ENCODE data around the gene RANBP3.
A peak's percentile ranks its signal among the peaks of the same experiment; 100 is the strongest.
"Not testable (repeated sequence)": the region's sequence is repeated elsewhere in the genome, so short reads cannot be mapped to it uniquely, and the experiment has no call there.

RANBP3 gene

GRCh38 chr19:6006070-6006446 is 28.1 kb upstream of the RANBP3 start:
- DNase-seq (ENCODE audit: low spot score), result not testable (repeated sequence)

GRCh38 chr19:6005321-6006069 is 27.6 kb upstream of the RANBP3 start:
- DNase-seq (ENCODE audit: low spot score), result no peak

- no peak for DNase-seq (ENCODE audit: low spot score)
Measured at GRCh38 chr19:6003976-6004375, 26.0 kb upstream of the RANBP3 start.

GRCh38 chr19:6002591-6002990 is 24.7 kb upstream of the RANBP3 start:
- no peak for DNase-seq (ENCODE audit: low spot score)

GRCh38 chr19:6000228-6000847 is 22.4 kb upstream of the RANBP3 start:
- DNase-seq (ENCODE audit: low spot score), result no peak

- no peak for DNase-seq (ENCODE audit: low spot score)
Measured at GRCh38 chr19:5999693-6000092, 21.8 kb upstream of the RANBP3 start.

- DNase-seq (ENCODE audit: low spot score), result no peak
Measured at GRCh38 chr19:5997371-5997770, 19.4 kb upstream of the RANBP3 start.

- DNase-seq (ENCODE audit: low spot score), result no peak
Measured at GRCh38 chr19:5996623-5997320, 18.8 kb upstream of the RANBP3 start.

- DNase-seq (ENCODE audit: low spot score), result no peak
Measured at GRCh38 chr19:5996102-5996501, 18.2 kb upstream of the RANBP3 start.

GRCh38 chr19:5995606-5996005 is 17.7 kb upstream of the RANBP3 start:
- no peak for DNase-seq (ENCODE audit: low spot score)

- no peak for DNase-seq (ENCODE audit: low spot score)
Measured at GRCh38 chr19:5994405-5995165, 16.6 kb upstream of the RANBP3 start.

- DNase-seq (ENCODE audit: low spot score), result no peak
Measured at GRCh38 chr19:5993648-5994358, 15.9 kb upstream of the RANBP3 start.

- DNase-seq (ENCODE audit: low spot score), result no peak
Measured at GRCh38 chr19:5993201-5993600, 15.3 kb upstream of the RANBP3 start.

- no peak for DNase-seq (ENCODE audit: low spot score)
Measured at GRCh38 chr19:5992756-5993155, 14.8 kb upstream of the RANBP3 start.

GRCh38 chr19:5991244-5991838 is 13.4 kb upstream of the RANBP3 start:
- peak; percentile 40 for DNase-seq (ENCODE audit: low spot score)

- DNase-seq (ENCODE audit: low spot score), result no peak
Measured at GRCh38 chr19:5990289-5990797, 12.4 kb upstream of the RANBP3 start.

- DNase-seq (ENCODE audit: low spot score), result no peak
Measured at GRCh38 chr19:5989388-5990074, 11.6 kb upstream of the RANBP3 start.

GRCh38 chr19:5988517-5989387 is 10.8 kb upstream of the RANBP3 start:
- no peak for DNase-seq (ENCODE audit: low spot score)

GRCh38 chr19:5987077-5987818 is 9.3 kb upstream of the RANBP3 start:
- DNase-seq (ENCODE audit: low spot score), result peak; percentile 73
